ENCODE measurements around the gene ASCC2. TPM values are rescaled to one million over a fixed set of nuclear protein-coding genes. Genes with fewer than 3 reads are reported as not detected.

Gene ASCC2
- total and polyA plus RNA-seq, 2 donors (not counting 3 experiments of a cell fraction or from before 2014, with no cell fraction given) = 43.6 to 60.7 TPM

GRCh38 chr22:29801796-29802195 lies 36.3 kb downstream of the ASCC2 start:
- CTCF ChIA-PET = no interaction called here
- no peaks in the 10 kb centered on the region for H4K20me1 ChIP-seq (replicated peaks; ENCODE audit: control insufficient read depth, extremely low read depth, insufficient read depth, low read length)
- intact Hi-C loops (cut with micrococcal nuclease) = no loop called here
- POLR2A ChIA-PET = no interaction called here
- dilution Hi-C loops (cut with MboI; ENCODE audit: extremely low pct_ligation_motif_present, low sequenced_read_pairs) = no loop called here
- no peak overlapping the region for H3K4me2 ChIP-seq (ENCODE audit: insufficient read depth, low read length)
- H3K9me1 ChIP-seq (replicated peaks; ENCODE audit: control insufficient read depth, extremely low read depth, insufficient read depth, low read length) = no peaks in the 10 kb centered on the region
- H3K27me3 ChIP-seq (ENCODE audit: control insufficient read depth in 2 of 2, insufficient read depth in 2 of 2, low read length in 2 of 2) = no peaks in the 10 kb centered on the region
- FAIRE-seq = no peak
- no peaks in the 10 kb centered on the region for H3K9me3 ChIP-seq (replicated peaks; ENCODE audit: control insufficient read depth, insufficient read depth, low read length)
- no peak overlapping the region for H2AFZ ChIP-seq (ENCODE audit: low read depth, low read length)
- no peak overlapping the region for H3K27ac ChIP-seq (ENCODE audit: insufficient read depth, low read depth, low read length)
- TF ChIP-seq POLR2A (IDR thresholded peaks at IDR 0.05; ENCODE audit: low read depth, low read length) (no peak), JUN (IDR thresholded peaks at IDR 0.05; ENCODE audit: borderline replicate concordance, insufficient read depth, insufficient read length, low read depth) (no peak), GATA2 (IDR thresholded peaks at IDR 0.05; ENCODE audit: insufficient read depth, insufficient read length, low read depth, low read length) (no peak)
- H3K79me2 ChIP-seq (ENCODE audit: control insufficient read depth, insufficient read depth, low read length) = no peaks in the 10 kb centered on the region
- peaks cover 0 to 45% of the 10 kb centered on the region in 2 experiments for H3K36me3 ChIP-seq (ENCODE audit: control insufficient read depth in 2 of 2, extremely low read depth in 1 of 2, insufficient read depth in 2 of 2, low read length in 2 of 2)
- H3K9ac ChIP-seq (replicated peaks; ENCODE audit: extremely low read depth, insufficient read depth, low read length) = no peak overlapping the region
- no peak for DNase-seq (ENCODE audit: low read depth, low spot score)
- peaks cover 14% of the 10 kb centered on the region for H3K4me1 ChIP-seq (ENCODE audit: control insufficient read depth, extremely low read depth, insufficient read depth, low read length)
- no TSS peak for BruUV-seq (replicated peaks)
- H3K4me3 ChIP-seq (replicated peaks in 1 of 3; ENCODE audit: insufficient read depth in 1 of 3, low read depth in 1 of 3, low read length in 3 of 3) = no peak overlapping the region

GRCh38 chr22:29801153-29801552 lies 36.9 kb downstream of the ASCC2 start:
- BruUV-seq (replicated peaks) = no TSS peak
- dilution Hi-C loops (cut with MboI; ENCODE audit: extremely low pct_ligation_motif_present, low sequenced_read_pairs) = no loop called here
- no peaks in the 10 kb centered on the region for H3K27me3 ChIP-seq (ENCODE audit: control insufficient read depth in 2 of 2, insufficient read depth in 2 of 2, low read length in 2 of 2)
- H4K20me1 ChIP-seq (replicated peaks; ENCODE audit: control insufficient read depth, extremely low read depth, insufficient read depth, low read length) = no peaks in the 10 kb centered on the region
- ChIA-PET POLR2A (no interaction called here), CTCF (no interaction called here)
- DNase-seq (ENCODE audit: low read depth, low spot score) (no peak), FAIRE-seq (no peak)
- H2AFZ ChIP-seq (ENCODE audit: low read depth, low read length) = no peak overlapping the region
- no peak for TF ChIP-seq MAX (IDR thresholded peaks at IDR 0.05; ENCODE audit: insufficient read depth, insufficient read length)
- TF ChIP-seq EZH2 (IDR thresholded peaks at IDR 0.05; ENCODE audit: borderline replicate concordance, low read depth, low read length, severe bottlenecking) = no peak
- no peak for TF ChIP-seq POLR2A (IDR thresholded peaks at IDR 0.05; ENCODE audit: low read depth, low read length)
- no peak for TF ChIP-seq GATA2 (IDR thresholded peaks at IDR 0.05; ENCODE audit: insufficient read depth, insufficient read length, low read depth, low read length)
- no peak for TF ChIP-seq JUN (IDR thresholded peaks at IDR 0.05; ENCODE audit: borderline replicate concordance, insufficient read depth, insufficient read length, low read depth)
- no peak for TF ChIP-seq CTCF (IDR thresholded peaks at IDR 0.05; ENCODE audit: extremely low read depth in 1 of 2, insufficient read depth in 1 of 2, low read depth in 1 of 2, low read length in 2 of 2)
- no peak for TF ChIP-seq MYC (IDR thresholded peaks at IDR 0.05; ENCODE audit: low read depth, low read length)
- no peak for TF ChIP-seq FOS (IDR thresholded peaks at IDR 0.05; ENCODE audit: borderline replicate concordance, insufficient read depth, low read length)
- TF ChIP-seq POLR2AphosphoS5 (IDR thresholded peaks at IDR 0.05; ENCODE audit: insufficient read depth, low read depth, low read length) = no peak
- H3K9me1 ChIP-seq (replicated peaks; ENCODE audit: control insufficient read depth, extremely low read depth, insufficient read depth, low read length) = no peaks in the 10 kb centered on the region
- H3K27ac ChIP-seq (ENCODE audit: insufficient read depth, low read depth, low read length) = no peak overlapping the region
- peaks cover 0 to 43% of the 10 kb centered on the region in 2 experiments for H3K36me3 ChIP-seq (ENCODE audit: control insufficient read depth in 2 of 2, extremely low read depth in 1 of 2, insufficient read depth in 2 of 2, low read length in 2 of 2)
- no peak overlapping the region for H3K4me2 ChIP-seq (ENCODE audit: insufficient read depth, low read length)
- H3K4me3 ChIP-seq (replicated peaks in 1 of 3; ENCODE audit: insufficient read depth in 1 of 3, low read depth in 1 of 3, low read length in 3 of 3) = no peak overlapping the region
- H3K79me2 ChIP-seq (ENCODE audit: control insufficient read depth, insufficient read depth, low read length) = no peaks in the 10 kb centered on the region
- H3K9ac ChIP-seq (replicated peaks; ENCODE audit: extremely low read depth, insufficient read depth, low read length) = no peak overlapping the region
- no peaks in the 10 kb centered on the region for H3K9me3 ChIP-seq (replicated peaks; ENCODE audit: control insufficient read depth, insufficient read depth, low read length)
- intact Hi-C loops (cut with micrococcal nuclease) = no loop called here
- H3K4me1 ChIP-seq (ENCODE audit: control insufficient read depth, extremely low read depth, insufficient read depth, low read length) = peaks cover 14% of the 10 kb centered on the region

Measured in endothelial cell of umbilical vein (primary cell).